ENCODE measurements around the gene CDH4. TPM values are rescaled to one million over a fixed set of nuclear protein-coding genes. Genes with fewer than 3 reads are reported as not detected.

Gene CDH4
- total and polyA plus RNA-seq, 9 of the 15 experiments (the other 6 are each of a cell fraction or from before 2014, with no cell fraction given) = 0.04 TPM; not detected in 8

- H3K79me2 ChIP-seq (ENCODE audit: control insufficient read depth, insufficient read depth, low read length) = no peaks in the 10 kb centered on the region
- no peak for FAIRE-seq
- H4K20me1 ChIP-seq (replicated peaks; ENCODE audit: control insufficient read depth, insufficient read depth, low read length) = peaks cover 4% of the 10 kb centered on the region; the same call in 1 of the 2 replicates
- no peak for TF ChIP-seq DNMT1 (IDR thresholded peaks at IDR 0.05)
- TF ChIP-seq MTA1 (IDR thresholded peaks at IDR 0.05; ENCODE audit: borderline replicate concordance) = no peak
- TF ChIP-seq TRIM24 (IDR thresholded peaks at IDR 0.05) = no peak
- TF ChIP-seq RBFOX2 (IDR thresholded peaks at IDR 0.05; ENCODE audit: low read depth, low read length) = no peak
- TF ChIP-seq ZNF778 (CRISPR knock-in tag; IDR thresholded peaks at IDR 0.05) = no peak
- no peak for TF ChIP-seq CBFB (CRISPR knock-in tag; IDR thresholded peaks at IDR 0.05)
- no peak for TF ChIP-seq ZNF589 (CRISPR knock-in tag; IDR thresholded peaks at IDR 0.05; ENCODE audit: low read depth)
- intact Hi-C loops (cut with micrococcal nuclease) = no loop called here
- no peak overlapping the region for H2AFZ ChIP-seq (ENCODE audit: low read depth, low read length)
- H3K9me3 ChIP-seq (replicated peaks; ENCODE audit: control insufficient read depth, insufficient read depth, low read depth, low read length) = no peaks in the 10 kb centered on the region
- H3K36me3 ChIP-seq (ENCODE audit: control insufficient read depth, insufficient read depth, low read length) = no peaks in the 10 kb centered on the region
- no peak overlapping the region for H3K27ac ChIP-seq (ENCODE audit: extremely low read depth, low read depth, low read length)
- no peak for DNase-seq (ENCODE audit: extremely low read depth in 1 of 4, low spot score in 3 of 4)
- BruUV-seq (replicated peaks) = no TSS peak
- WGBS (ENCODE audit: insufficient coverage, low coverage, missing lambda C conversion rate) = 0% methylated on average over 8 of the region's 8 CpGs
- in situ Hi-C loops (cut with MboI) = no loop called here
- no peak overlapping the region for H3K4me3 ChIP-seq
- H3K9me1 ChIP-seq (ENCODE audit: control insufficient read depth, insufficient read depth, low read length) = no peaks in the 10 kb centered on the region
- ChIA-PET POLR2A (no interaction called here), CTCF (ENCODE audit: low intra/inter-chr PET ratio) (no interaction called here)
- no peak for ATAC-seq
- H3K4me1 ChIP-seq (replicated peaks in 1 of 2; ENCODE audit: control insufficient read depth in 2 of 2, insufficient read depth in 2 of 2, low read length in 2 of 2) = no peaks in the 10 kb centered on the region
- no peak overlapping the region for H3K9ac ChIP-seq (ENCODE audit: insufficient read depth in 1 of 2, low read depth in 2 of 2, low read length in 2 of 2)
- peaks cover 14 to 76% of the 10 kb centered on the region in 2 experiments for H3K27me3 ChIP-seq (ENCODE audit: control insufficient read depth in 2 of 2, insufficient read depth in 2 of 2, low read length in 2 of 2)
- H3K4me2 ChIP-seq (ENCODE audit: insufficient read depth, low read length) = no peak overlapping the region
These were observed 487.7 kb downstream of the CDH4 start for GRCh38 chr20:61739832-61740118.

GRCh38 chr20:61742097-61742825 is 490.2 kb downstream of the CDH4 start:
- no peaks in the 10 kb centered on the region for H3K36me3 ChIP-seq (ENCODE audit: control insufficient read depth, insufficient read depth, low read length)
- no peak overlapping the region for H3K4me2 ChIP-seq (ENCODE audit: insufficient read depth, low read length)
- no peaks in the 10 kb centered on the region for H3K9me1 ChIP-seq (ENCODE audit: control insufficient read depth, insufficient read depth, low read length)
- intact Hi-C loops (cut with micrococcal nuclease) (no loop called here), in situ Hi-C loops (cut with MboI) (no loop called here)
- ChIA-PET POLR2A (no interaction called here), CTCF (ENCODE audit: low intra/inter-chr PET ratio) (no interaction called here)
- no peak overlapping the region for H3K4me3 ChIP-seq
- DNase-seq (ENCODE audit: extremely low read depth in 1 of 4, low spot score in 3 of 4) (no peak), FAIRE-seq (no peak), ATAC-seq (no peak)
- no peaks in the 10 kb centered on the region for H3K79me2 ChIP-seq (ENCODE audit: control insufficient read depth, insufficient read depth, low read length)
- no peaks in the 10 kb centered on the region for H3K4me1 ChIP-seq (replicated peaks in 1 of 2; ENCODE audit: control insufficient read depth in 2 of 2, insufficient read depth in 2 of 2, low read length in 2 of 2)
- H3K27ac ChIP-seq (ENCODE audit: extremely low read depth, low read depth, low read length) = no peak overlapping the region
- under 1% methylated on average over 16 of the region's 16 CpGs for WGBS (ENCODE audit: insufficient coverage, low coverage, missing lambda C conversion rate)
- H3K9me3 ChIP-seq (replicated peaks; ENCODE audit: control insufficient read depth, insufficient read depth, low read depth, low read length) = no peaks in the 10 kb centered on the region
- H3K27me3 ChIP-seq (ENCODE audit: control insufficient read depth in 2 of 2, insufficient read depth in 2 of 2, low read length in 2 of 2) = peaks cover 14 to 61% of the 10 kb centered on the region in 2 experiments; a peak in 4 of 5 replicates
- no peak overlapping the region for H2AFZ ChIP-seq (ENCODE audit: low read depth, low read length)
- no peak for TF ChIP-seq SRSF1 (IDR thresholded peaks at IDR 0.05; ENCODE audit: low read depth, low read length)
- no peak for TF ChIP-seq ZNF121 (CRISPR knock-in tag; conservative IDR thresholded peaks at IDR 0.05)
- TF ChIP-seq PYGO2 (tag; IDR thresholded peaks at IDR 0.05) = no peak
- no peak for TF ChIP-seq WHSC1 (IDR thresholded peaks at IDR 0.05; ENCODE audit: low read length)
- no peak for TF ChIP-seq ZNF41 (CRISPR knock-in tag; conservative IDR thresholded peaks at IDR 0.05)
- TF ChIP-seq MAFG (tag; conservative IDR thresholded peaks at IDR 0.05) = no peak
- TF ChIP-seq SREBF1 (IDR thresholded peaks at IDR 0.05; ENCODE audit: borderline replicate concordance, low read depth, low read length) = no peak
- H3K9ac ChIP-seq (ENCODE audit: insufficient read depth in 1 of 2, low read depth in 2 of 2, low read length in 2 of 2) = no peak overlapping the region
- peaks cover 3% of the 10 kb centered on the region; the same call in 1 of the 2 replicates for H4K20me1 ChIP-seq (replicated peaks; ENCODE audit: control insufficient read depth, insufficient read depth, low read length)
- BruUV-seq (replicated peaks) = no TSS peak
